ENCODE results near the gene DDX31.

DNA sequence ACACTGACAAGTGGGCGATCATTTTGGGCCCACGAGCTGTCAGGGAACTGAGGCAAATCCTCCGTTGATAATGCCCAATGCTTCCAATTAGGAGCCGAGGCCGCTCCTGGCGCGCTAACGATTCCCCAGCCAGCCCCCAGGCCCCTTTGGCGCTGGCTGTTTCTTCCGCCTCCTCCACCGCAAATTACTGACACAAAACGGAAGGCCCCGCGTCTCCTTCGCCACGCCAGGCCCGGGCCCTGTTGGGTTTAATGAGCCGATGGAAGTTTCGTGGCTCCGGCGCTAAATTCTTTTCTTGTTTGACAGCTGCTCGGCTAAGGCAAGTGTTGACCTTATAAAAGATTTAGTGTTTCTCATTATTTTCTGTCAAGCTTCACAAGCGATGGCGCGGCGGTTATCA, 113.1 kb downstream of the DDX31 start:
- no peak for TF ChIP-seq GATA2 (IDR thresholded peaks at IDR 0.05; ENCODE audit: low read depth, low read length)
- no peak for TF ChIP-seq GATA3 (IDR thresholded peaks at IDR 0.05; ENCODE audit: low read depth, low read length)
